GM12873 (cell line): ENCODE measurements around the gene RIPPLY3.
A peak's percentile ranks its signal among the peaks of the same experiment; 100 is the strongest.

Experiments
- TF ChIP-seq, protein P1 (sequence below): IDR thresholded peaks from 2 replicates; pipeline ENCODE4 v1.5.1; 2012; ENCODE audit warnings: low read depth, mild to moderate bottlenecking, moderate library complexity, low read length, control low read depth; ENCODE audit not compliant: insufficient read depth; ENCODE audit errors: missing control alignments

The RIPPLY3 gene

DNA sequence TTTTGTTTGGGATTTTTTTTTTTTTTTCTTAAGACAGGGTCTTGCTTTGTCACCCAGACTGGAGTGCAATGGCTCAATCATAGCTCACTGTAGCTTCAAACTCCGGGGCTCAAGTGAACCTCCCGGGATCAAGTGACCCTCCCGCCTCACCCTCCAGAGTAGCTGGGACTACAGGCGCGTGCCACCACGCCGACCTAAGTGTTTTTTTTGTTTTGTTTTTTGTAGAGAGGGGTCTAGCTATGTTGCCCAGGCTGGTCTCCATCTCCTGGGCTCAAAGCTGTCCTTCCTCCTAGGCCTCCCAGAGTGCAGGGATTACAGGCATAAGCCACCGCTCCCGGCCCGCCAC, 40.8 kb upstream of the RIPPLY3 start:
- TF ChIP-seq, protein P1, sequence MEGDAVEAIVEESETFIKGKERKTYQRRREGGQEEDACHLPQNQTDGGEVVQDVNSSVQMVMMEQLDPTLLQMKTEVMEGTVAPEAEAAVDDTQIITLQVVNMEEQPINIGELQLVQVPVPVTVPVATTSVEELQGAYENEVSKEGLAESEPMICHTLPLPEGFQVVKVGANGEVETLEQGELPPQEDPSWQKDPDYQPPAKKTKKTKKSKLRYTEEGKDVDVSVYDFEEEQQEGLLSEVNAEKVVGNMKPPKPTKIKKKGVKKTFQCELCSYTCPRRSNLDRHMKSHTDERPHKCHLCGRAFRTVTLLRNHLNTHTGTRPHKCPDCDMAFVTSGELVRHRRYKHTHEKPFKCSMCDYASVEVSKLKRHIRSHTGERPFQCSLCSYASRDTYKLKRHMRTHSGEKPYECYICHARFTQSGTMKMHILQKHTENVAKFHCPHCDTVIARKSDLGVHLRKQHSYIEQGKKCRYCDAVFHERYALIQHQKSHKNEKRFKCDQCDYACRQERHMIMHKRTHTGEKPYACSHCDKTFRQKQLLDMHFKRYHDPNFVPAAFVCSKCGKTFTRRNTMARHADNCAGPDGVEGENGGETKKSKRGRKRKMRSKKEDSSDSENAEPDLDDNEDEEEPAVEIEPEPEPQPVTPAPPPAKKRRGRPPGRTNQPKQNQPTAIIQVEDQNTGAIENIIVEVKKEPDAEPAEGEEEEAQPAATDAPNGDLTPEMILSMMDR: no peak

DNA sequence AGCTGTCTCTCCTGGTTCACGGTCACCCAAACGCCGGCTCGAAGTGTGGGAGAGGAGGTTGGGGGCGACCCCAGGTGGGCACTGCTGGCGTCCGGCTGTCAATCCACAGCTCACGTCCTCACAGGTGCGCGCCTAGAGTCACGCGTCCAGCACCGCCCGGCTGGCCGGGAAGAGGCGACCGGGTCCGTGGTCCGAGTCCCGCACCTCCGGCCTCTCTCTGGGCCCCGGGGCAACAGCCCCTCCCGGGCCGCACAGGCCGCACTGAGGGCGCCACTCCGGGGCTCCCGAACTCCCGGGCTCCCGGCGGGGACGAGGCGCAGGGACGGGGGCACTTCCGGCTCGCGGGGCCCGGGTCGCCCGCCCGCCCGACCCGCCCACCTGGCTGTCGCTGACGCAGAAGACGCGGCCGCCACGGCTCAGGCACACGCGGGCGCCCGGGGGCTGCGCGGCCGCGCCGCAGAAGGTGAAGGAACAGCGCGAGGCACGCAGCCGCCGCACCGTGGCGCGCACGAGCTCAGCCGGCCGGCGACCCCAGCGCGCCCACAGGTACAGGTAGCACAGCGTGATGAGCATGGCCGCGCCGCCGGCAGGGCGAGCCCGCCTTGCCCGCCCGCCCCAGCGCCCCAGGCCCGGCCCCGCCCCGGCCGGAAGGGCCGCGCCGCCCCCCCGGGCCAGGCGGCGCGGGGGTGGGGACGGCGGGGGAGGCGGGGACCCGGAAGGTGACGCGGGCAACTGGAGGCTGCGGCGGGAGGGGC, 40.3 kb upstream of the RIPPLY3 start, which contains the start of gene HLCS:
Gene HLCS, minus strand, starts transcription at position 604 of the 755 bp plus-strand sequence. Its CDS starts 31 bp downstream, at position 573.
- TF ChIP-seq, protein P1: peak; percentile 46

DNA sequence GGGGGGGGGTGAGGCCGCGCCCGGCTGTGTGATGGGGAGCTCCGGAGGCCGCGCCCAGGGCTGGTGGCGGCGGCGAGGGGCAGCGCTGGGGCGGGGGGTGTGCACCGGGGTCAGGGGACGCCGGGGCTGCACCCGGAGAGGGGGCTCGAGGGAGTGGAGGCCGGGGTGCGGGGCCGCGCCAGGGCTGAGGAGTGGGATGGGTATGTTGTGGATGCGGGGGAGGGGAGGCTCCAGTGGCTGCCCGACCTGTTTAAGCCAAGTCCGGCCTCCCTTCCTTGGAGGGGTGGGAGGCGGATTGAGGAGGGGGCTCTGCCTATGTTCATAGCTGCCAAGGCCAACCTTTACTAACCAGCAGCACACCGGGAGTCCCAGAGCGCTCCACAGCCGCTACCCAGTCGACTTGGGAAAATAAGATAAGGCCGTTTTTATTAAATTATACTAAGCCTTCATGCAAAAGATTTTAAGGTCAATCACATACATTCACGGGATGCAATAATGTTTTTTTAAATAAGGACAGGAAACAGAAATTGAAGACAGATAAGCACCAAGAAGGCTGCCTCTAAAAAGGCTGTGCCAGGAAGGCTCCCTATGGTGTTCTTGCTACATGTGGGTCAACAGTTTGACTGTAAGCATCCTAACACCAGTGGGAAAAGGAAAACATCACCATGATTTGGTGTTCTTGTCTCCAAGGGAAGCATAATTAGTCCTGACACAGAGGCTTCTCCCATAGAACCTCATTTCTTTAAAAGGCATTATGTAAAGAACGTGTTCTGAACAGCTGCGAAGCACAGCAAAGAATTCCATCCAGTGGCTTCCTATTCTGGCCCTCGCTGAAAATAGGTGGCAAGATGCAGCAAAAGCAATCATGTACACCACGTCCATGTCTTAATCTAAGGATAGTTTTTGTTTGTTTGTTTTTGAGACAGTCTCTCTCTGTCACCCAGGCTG, 39.4 kb upstream of the RIPPLY3 start:
- TF ChIP-seq, protein P1: no peak

DNA sequence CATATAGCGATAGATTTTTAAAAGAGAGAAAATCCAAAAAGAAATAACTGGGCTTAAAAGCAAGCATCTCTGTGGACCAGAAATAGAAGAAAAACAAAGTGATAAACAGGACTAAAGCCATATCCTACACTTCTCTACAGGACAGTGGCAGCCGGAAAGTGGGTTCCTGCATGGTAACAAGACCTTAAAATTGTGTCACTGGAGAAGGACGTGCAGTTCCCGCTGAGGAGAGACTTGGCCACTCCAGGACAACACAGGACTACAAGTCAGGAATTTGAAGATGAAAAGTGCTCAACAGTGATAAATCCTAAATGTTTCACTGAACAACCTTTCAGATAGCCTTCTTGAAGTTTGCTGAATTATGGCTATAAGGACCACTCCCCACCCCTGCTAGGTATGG, 38.1 kb upstream of the RIPPLY3 start:
- TF ChIP-seq, protein P1: no peak

DNA sequence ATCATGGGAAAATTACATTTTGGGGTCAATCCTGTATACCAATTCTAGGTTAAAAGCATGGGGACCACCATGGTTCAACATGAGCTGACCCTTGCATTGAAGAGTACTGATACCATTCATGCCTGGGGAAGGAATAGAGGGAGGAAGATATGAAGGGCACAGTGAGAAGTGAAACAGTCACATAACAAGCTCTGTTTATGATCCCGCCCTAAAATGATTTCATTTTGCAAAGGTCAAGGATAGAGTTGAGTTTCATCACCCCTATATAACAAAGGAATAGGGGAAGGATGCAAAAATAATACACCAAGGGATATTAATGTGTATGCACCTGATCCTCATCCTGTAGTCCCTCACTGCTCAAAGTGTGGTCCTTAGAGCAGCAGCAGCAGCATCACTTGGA, 37.5 kb upstream of the RIPPLY3 start:
- TF ChIP-seq, protein P1: no peak

DNA sequence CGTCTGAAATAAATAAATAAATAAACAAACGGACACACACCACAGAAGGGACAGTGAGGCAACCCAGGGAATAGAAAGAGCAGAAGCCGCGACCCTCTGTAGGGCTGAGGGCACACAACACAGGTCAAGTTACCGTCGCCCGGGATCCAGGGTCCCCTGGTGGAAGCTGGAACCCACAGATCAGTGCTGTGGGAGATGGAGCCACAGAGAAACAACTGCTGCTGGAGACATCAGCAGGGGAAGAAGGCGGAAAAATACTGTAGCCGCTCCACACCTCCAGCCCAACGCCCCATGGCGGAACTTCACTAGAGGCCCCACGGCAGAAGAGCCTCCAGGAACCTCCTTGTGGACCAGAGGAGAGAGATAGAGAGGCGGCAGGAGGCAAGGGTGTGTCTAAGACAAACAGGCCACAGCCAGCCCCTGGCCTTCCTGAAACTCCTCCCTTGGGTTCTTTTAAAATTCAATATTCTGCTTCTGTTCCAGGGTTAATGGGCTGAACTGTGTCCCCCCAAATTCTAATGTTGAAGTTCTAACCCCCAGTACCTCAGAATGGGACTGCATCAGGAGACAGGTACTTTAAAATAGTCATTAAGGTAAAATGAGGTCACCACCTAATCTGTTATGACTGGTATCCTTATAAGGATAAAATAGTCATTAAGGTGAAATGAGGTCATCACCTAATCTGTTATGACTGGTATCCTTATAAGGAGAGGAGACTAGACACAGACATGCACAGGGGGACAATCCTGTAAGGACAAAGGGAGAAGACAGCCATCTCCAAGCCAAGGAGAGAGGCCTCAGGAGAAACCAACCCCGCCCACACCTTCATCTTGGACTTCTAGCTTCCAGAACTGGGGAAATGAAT, 32.3 kb upstream of the RIPPLY3 start:
- TF ChIP-seq, protein P1: no peak
